Measurements from ENCODE around the gene CST1.
"Not testable (repeated sequence)": the region's sequence is repeated elsewhere in the genome, so short reads cannot be mapped to it uniquely, and the experiment has no call there.

The CST1 gene, protein sequence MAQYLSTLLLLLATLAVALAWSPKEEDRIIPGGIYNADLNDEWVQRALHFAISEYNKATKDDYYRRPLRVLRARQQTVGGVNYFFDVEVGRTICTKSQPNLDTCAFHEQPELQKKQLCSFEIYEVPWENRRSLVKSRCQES

GRCh38 chr20:23750786-23751185 is at the start of gene CST1:
TSS of gene CST1 (minus strand) at chr20:23750935. CDS start at chr20:23750866, 69 bp downstream.
- FAIRE-seq; DNase-seq (ENCODE audit: extremely low spot score, insufficient read length, low read depth): not testable (repeated sequence)

DNA sequence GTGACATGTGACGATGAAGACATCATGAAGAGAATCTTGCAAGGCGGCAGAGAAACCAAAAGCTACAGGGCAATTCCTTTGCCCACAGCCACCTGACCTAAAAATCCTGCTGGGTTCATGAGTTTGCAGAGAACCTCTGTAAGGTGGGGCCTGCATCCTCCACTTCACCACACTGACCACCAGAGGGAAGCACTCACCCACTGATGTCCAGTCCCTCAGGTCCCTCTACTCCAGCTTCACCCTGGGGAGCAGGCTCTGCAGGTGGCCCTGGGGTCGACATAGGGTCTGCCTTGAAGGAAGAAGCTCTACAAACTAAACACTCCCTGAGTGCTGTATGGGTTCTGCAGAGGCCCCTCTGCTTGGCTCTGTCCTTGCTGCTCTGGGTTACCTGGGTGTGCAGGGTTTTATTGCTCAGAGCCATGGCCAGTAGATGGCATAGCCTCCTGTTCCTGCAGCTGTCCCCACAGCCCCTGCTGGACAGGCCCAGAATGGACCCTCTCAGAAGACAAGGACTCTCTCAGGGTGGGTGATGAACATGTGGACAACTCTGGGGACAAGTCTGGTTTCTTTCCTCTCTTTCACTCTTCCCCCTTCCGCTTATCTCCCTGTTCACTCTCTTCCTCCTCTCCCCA is 48.6 kb upstream of the CST1 start:
- FAIRE-seq: peak; percentile 49

GRCh38 chr20:23795526-23795925 is 44.8 kb upstream of the CST1 start:
- FAIRE-seq: no peak

More for the DNA sequence above, 48.6 kb upstream of the CST1 start:
- not testable (repeated sequence) for DNase-seq (ENCODE audit: extremely low spot score, insufficient read length, low read depth)

GRCh38 chr20:23794841-23795240 is 44.1 kb upstream of the CST1 start:
- FAIRE-seq: no peak

More at GRCh38 chr20:23795526-23795925, 44.8 kb upstream of the CST1 start:
- no peak for DNase-seq (ENCODE audit: extremely low spot score, insufficient read length, low read depth)

GRCh38 chr20:23794065-23794464 is 43.3 kb upstream of the CST1 start:
- no peak for FAIRE-seq

More at GRCh38 chr20:23794841-23795240, 44.1 kb upstream of the CST1 start:
- DNase-seq (ENCODE audit: extremely low spot score, insufficient read length, low read depth): no peak

DNA sequence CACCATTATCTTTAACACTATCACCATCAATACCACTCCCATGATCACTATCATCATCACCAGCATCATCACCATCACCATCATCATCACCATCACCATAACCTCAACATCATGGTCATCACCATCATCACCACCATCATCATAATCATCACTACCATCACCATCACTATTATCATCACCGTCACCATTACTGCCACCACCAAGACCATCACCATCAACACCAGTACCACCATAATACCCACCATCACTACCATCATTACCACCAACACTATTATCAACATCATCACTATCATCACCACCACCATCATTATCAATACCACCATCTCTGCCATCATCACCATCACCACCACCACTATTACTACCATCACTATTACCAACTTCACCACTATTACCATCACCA is 32.7 kb upstream of the CST1 start:
- FAIRE-seq: no peak
- no peak for DNase-seq (ENCODE audit: extremely low spot score, insufficient read length, low read depth)

More at GRCh38 chr20:23794065-23794464, 43.3 kb upstream of the CST1 start:
- no peak for DNase-seq (ENCODE audit: extremely low spot score, insufficient read length, low read depth)

- FAIRE-seq: peak; percentile 24
- no peak for DNase-seq (ENCODE audit: extremely low spot score, insufficient read length, low read depth)
These were observed 31.7 kb upstream of the CST1 start for GRCh38 chr20:23782366-23782983.

DNA sequence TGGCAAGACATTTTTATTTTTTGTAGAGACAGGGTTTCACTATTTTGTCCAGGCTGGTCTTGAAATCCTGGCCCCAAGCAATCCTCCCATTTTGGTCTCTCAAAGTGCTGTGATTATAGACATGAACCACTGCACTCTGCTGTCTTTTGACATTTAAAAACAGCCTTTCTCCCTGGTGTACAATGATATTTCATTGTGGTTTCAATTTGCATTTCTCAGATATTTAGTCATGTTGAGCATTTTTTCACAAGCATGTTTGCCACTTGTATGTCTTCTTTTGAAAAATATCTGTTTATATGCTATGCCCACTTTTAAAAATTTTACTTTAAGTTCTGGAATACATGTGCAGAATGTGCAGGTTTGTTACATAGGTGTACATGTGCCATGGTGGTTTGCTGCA is 27.9 kb upstream of the CST1 start:
- not testable (repeated sequence) for DNase-seq (ENCODE audit: extremely low spot score, insufficient read length, low read depth); FAIRE-seq

DNA sequence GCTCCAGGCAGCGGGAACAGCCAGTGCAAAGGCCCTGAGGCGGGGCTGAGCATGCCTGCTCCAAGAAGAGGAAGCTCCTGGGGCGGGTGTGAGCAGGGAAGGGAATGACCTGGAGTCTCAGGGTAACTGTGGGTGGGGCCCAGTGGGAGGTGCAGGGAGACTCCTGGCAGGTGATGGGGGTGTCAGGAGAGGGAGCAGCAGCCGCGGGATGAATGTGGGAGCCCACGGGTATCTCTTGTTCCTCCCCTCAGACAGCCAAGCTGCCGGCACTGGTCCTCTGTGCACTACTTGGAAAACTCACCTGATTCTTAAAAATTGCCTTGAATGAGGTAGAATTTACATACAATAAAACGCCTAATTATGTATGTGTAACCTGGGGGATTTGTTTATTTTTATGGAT is 26.6 kb upstream of the CST1 start:
- not testable (repeated sequence) for DNase-seq (ENCODE audit: extremely low spot score, insufficient read length, low read depth); FAIRE-seq

DNA sequence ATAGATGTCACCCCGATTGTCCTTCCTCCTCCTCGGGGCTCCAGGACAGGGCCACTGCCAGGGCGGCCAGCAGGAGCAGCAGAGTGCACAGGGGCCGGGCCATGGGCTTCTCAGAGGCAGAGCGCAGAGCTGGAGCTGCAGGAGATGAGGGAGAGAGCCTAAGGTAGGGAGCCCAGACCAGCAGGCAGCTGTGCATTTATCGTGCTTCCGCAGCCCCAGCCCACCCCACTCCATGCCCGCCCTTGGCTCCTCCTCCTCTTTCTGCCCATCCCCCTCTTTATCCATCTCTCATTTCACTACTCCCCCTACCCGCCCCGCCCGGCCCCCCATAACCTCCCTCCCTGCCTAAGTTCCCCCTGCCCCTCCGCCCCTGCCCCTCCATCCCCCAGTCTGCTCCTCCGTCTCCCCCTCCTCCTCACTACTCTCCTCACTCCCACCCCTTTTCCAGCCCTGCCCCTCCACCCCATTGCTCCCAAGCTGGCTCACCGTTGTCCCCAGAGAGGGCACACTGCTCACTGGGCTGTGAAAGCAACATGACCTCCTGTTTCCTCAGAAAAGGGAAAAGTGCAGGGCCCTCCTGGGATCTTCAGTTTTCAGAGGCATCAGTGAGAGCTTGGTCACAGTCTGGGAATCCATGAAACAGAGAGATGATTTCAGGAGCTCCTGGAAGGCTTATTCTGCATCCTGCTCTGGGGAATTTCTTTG is 25.5 kb upstream of the CST1 start:
- DNase-seq (ENCODE audit: extremely low spot score, insufficient read length, low read depth) (no peak), FAIRE-seq (no peak)

- no peak for FAIRE-seq
- DNase-seq (ENCODE audit: extremely low spot score, insufficient read length, low read depth): no peak
These were observed 23.3 kb upstream of the CST1 start for GRCh38 chr20:23774081-23774480.

DNA sequence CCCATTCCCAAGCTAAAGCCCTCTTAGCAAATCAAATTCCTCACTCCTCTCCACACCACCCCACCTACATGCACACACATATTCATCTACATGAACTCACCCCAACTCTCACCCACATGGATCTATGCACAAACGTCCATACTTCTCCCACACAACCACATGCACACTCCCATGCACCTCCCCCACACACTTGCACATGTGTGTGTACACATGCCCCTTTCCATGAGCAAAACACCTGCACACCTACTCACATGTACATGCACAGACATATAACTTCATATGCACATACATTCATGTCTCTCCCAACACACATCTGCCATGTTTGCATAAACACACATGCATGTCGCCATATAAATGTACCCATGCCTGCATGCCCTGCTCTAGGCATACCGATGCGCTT is 22.8 kb upstream of the CST1 start:
- DNase-seq (ENCODE audit: extremely low spot score, insufficient read length, low read depth) (no peak), FAIRE-seq (no peak)

DNA sequence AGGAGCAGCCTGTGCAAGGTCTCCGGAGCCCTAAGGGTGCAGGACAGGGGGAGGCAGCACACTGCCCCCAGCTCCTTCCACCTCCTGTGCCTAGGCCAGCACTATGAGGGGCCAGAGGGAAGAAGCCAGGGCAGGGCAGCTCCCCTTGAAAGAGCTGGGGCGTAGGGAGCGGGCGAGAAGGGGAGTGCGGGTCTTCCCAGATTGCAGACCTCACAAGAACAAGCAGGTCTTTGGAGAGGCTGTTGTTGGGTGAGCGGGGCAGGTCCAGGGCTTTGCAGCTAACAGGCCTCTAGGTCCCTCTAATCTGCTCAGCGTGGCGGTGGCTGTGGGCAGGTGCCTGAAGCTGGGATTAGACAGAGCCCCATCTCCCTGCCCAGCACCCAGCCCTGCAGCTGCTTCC is 22.4 kb upstream of the CST1 start:
- DNase-seq (ENCODE audit: extremely low spot score, insufficient read length, low read depth) (no peak), FAIRE-seq (no peak)

- DNase-seq (ENCODE audit: extremely low spot score, insufficient read length, low read depth): no peak
- FAIRE-seq: no peak
These were observed 21.3 kb upstream of the CST1 start for GRCh38 chr20:23772074-23772473.

- FAIRE-seq (no peak), DNase-seq (ENCODE audit: extremely low spot score, insufficient read length, low read depth) (no peak)
These were observed 19.6 kb upstream of the CST1 start for GRCh38 chr20:23770384-23770783.

- FAIRE-seq; DNase-seq (ENCODE audit: extremely low spot score, insufficient read length, low read depth): not testable (repeated sequence)
These were observed 17.8 kb upstream of the CST1 start for GRCh38 chr20:23768520-23768919.

DNA sequence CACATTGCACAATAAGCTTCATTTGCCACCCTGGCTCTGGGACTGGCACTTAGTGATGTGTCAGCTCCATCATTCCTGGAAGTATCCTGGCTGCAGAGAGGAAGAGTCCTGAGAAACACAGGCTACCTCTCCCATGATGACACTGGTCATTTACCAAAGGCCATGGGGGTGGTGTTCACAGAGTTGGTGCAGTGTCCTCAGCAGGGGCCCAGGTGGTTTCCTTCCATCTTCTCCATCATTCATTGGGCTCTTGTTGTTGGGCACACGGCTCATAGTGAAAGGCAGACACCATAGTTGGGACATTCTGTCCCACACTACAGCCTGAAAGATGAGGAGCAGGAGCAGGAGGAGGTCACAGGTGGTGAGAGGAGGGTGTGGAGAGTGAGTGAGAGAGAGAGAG is 15.8 kb upstream of the CST1 start:
- FAIRE-seq: no peak

GRCh38 chr20:23765578-23765977 is 14.8 kb upstream of the CST1 start:
- no peak for DNase-seq (ENCODE audit: extremely low spot score, insufficient read length, low read depth)
- FAIRE-seq: no peak

More for the DNA sequence above, 15.8 kb upstream of the CST1 start:
- no peak for DNase-seq (ENCODE audit: extremely low spot score, insufficient read length, low read depth)

DNA sequence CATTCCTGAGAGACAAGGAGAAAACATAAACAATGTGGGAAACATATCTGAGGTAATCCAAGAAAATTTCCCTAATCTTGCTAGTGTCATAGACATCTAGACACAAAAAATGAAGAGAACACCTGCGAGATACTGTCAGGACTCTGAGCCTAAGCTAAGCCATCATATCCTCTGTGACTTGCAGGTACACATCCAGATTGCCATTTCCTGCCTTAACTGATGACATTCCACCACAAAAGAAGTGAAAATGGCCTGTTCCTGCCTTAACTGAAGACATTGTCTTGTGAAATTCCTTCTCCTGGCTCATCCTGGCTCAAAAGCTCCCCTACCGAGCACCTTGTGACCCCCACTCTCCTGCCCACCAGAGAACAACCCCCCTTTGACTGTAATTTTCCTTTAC is 13.9 kb upstream of the CST1 start:
- FAIRE-seq; DNase-seq (ENCODE audit: extremely low spot score, insufficient read length, low read depth): not testable (repeated sequence)

GRCh38 chr20:23763345-23763744 is 12.6 kb upstream of the CST1 start:
- no peak for DNase-seq (ENCODE audit: extremely low spot score, insufficient read length, low read depth)
- no peak for FAIRE-seq

Measured in GM18507 (cell line).